ENCODE measurements around the gene VRK2. TPM values are rescaled to one million over a fixed set of nuclear protein-coding genes. Genes with fewer than 3 reads are reported as not detected.
"Not testable (repeated sequence)": the region's sequence is repeated elsewhere in the genome, so short reads cannot be mapped to it uniquely, and the experiment has no call there.

Gene VRK2
- total RNA-seq, 2 experiments from 2014 or later = 17.2 to 22.7 TPM

DNA sequence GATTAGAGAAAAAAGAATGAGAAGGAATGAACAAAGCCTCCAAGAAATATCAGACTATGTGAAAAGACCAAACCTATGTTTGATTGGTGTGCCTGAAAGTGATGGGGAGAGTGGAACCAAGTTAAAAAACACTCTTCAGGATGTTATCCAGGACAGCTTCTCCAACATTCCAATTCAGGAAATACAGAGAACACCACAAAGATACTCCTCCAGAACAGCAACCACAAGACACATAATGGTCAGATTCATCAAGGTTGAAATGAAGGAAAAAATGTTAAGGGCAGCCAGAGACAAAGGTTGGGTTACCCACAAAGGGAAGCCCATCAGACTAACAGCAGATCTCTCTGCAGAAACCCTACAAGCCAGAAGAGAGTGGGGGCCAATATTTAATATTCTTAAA, 123.2 kb downstream of the VRK2 start:
- POLR2A ChIA-PET = interaction anchor here (0.7 kb wide), 1 partner anchor 53 kb away, joined by 4 read pairs; no protein-coding TSS in a partner anchor
- H3K79me2 ChIP-seq (ENCODE audit: insufficient read depth, low read depth, low read length); H3K9me3 ChIP-seq (ENCODE audit: low read length); CTCF ChIA-PET (ENCODE audit: unreplicated experiment); H3K36me3 ChIP-seq (ENCODE audit: insufficient read depth, low read length); DNase-seq (ENCODE audit: low spot score); H3K4me3 ChIP-seq (ENCODE audit: low read depth, low read length, poor library complexity, severe bottlenecking); H2AFZ ChIP-seq (ENCODE audit: low read length); H3K4me1 ChIP-seq (ENCODE audit: insufficient read depth, low read length, poor library complexity, severe bottlenecking); H3K4me2 ChIP-seq (ENCODE audit: low read length); intact Hi-C loops (cut with micrococcal nuclease; ENCODE audit: unreplicated experiment); H3K27ac ChIP-seq (ENCODE audit: low read depth, low read length, poor library complexity, severe bottlenecking); H3K9me2 ChIP-seq (ENCODE audit: insufficient read depth, low read length); BruUV-seq (replicated peaks); H4K20me1 ChIP-seq (ENCODE audit: insufficient read depth, low read length): not testable (repeated sequence)

DNA sequence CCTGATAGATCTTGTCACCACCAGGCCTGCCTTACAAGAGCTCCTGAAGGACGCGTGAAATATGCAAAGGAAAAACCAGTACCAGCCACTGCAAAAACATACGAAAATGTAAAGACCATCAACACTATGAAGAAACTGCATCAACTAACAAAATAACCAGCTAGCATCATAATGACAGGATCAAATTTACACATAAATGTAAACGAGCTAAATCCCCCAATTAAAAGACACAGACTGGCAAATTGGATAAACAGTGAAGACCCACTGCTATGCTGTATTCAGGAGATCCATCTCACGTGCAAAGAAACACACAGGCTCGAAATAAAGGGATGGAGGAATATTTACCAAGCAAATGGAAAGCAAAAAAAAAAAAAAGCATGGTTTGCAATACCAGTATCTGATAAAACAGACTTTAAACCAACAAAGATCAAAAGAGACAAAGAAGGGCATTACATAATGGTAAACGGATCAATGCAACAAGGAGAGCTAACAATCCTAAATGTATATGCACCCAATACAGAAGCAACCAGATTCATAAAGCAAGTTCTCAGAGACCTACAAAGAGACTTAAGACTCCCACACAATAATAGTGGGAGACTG, 123.8 kb downstream of the VRK2 start:
- H3K4me2 ChIP-seq (ENCODE audit: low read length); H3K36me3 ChIP-seq (ENCODE audit: insufficient read depth, low read length); CTCF ChIA-PET (ENCODE audit: unreplicated experiment); H2AFZ ChIP-seq (ENCODE audit: low read length); H3K79me2 ChIP-seq (ENCODE audit: insufficient read depth, low read depth, low read length); H4K20me1 ChIP-seq (ENCODE audit: insufficient read depth, low read length); H3K9me2 ChIP-seq (ENCODE audit: insufficient read depth, low read length); H3K9me3 ChIP-seq (ENCODE audit: low read length); intact Hi-C loops (cut with micrococcal nuclease; ENCODE audit: unreplicated experiment); DNase-seq (ENCODE audit: low spot score); BruUV-seq (replicated peaks); H3K27ac ChIP-seq (ENCODE audit: low read depth, low read length, poor library complexity, severe bottlenecking); H3K4me3 ChIP-seq (ENCODE audit: low read depth, low read length, poor library complexity, severe bottlenecking); H3K4me1 ChIP-seq (ENCODE audit: insufficient read depth, low read length, poor library complexity, severe bottlenecking): not testable (repeated sequence)
- POLR2A ChIA-PET = interaction anchor here (0.7 kb wide), 1 partner anchor 52 kb away, joined by 4 read pairs; no protein-coding TSS in a partner anchor

DNA sequence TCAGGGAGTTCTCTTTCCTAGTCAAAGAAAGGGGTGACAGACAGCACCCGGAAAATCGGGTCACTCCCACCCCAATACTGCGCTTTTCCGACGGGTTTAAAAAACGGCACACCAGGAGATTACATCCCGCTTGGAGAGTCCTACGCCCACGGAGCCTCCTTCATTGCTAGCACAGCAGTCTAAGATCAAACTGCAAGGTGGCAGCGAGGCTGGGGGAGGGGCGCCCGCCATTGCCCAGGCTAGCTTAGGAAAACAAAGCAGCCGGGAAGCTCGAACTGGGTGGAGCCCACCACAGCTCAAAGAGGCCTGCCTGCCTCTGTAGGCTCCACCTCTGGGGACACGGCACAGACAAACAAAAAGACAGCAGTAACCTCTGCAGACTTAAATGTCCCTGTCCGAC, 125.2 kb downstream of the VRK2 start:
- DNase-seq (ENCODE audit: low spot score); H3K27ac ChIP-seq (ENCODE audit: low read depth, low read length, poor library complexity, severe bottlenecking); H3K9me2 ChIP-seq (ENCODE audit: insufficient read depth, low read length); H3K9me3 ChIP-seq (ENCODE audit: low read length); H4K20me1 ChIP-seq (ENCODE audit: insufficient read depth, low read length); CTCF ChIA-PET (ENCODE audit: unreplicated experiment); BruUV-seq (replicated peaks); H3K79me2 ChIP-seq (ENCODE audit: insufficient read depth, low read depth, low read length); H3K4me2 ChIP-seq (ENCODE audit: low read length); H3K36me3 ChIP-seq (ENCODE audit: insufficient read depth, low read length); H3K4me3 ChIP-seq (ENCODE audit: low read depth, low read length, poor library complexity, severe bottlenecking); H3K4me1 ChIP-seq (ENCODE audit: insufficient read depth, low read length, poor library complexity, severe bottlenecking); POLR2A ChIA-PET; H2AFZ ChIP-seq (ENCODE audit: low read length); intact Hi-C loops (cut with micrococcal nuclease; ENCODE audit: unreplicated experiment): not testable (repeated sequence)

DNA sequence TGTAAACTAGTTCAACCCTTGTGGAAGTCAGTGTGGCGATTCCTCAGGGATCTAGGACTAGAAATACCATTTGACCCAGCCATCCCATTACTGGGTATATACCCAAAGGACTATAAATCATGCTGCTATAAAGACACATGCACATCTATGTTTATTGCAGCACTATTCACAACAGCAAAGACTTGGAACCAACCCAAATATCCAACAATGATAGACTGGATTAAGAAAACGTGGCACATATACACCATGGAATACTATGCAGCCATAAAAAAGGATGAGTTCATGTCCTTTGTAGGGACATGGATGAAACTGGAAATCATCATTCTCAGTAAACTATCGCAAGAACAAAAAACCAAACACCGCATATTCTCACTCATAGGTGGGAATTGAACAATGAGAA, 130.6 kb downstream of the VRK2 start:
- POLR2A ChIA-PET; H3K4me3 ChIP-seq (ENCODE audit: low read depth, low read length, poor library complexity, severe bottlenecking); H3K4me1 ChIP-seq (ENCODE audit: insufficient read depth, low read length, poor library complexity, severe bottlenecking); intact Hi-C loops (cut with micrococcal nuclease; ENCODE audit: unreplicated experiment); DNase-seq (ENCODE audit: low spot score); H3K9me3 ChIP-seq (ENCODE audit: low read length); H3K36me3 ChIP-seq (ENCODE audit: insufficient read depth, low read length); H3K4me2 ChIP-seq (ENCODE audit: low read length); H3K9me2 ChIP-seq (ENCODE audit: insufficient read depth, low read length); CTCF ChIA-PET (ENCODE audit: unreplicated experiment); H3K27ac ChIP-seq (ENCODE audit: low read depth, low read length, poor library complexity, severe bottlenecking); BruUV-seq (replicated peaks); H3K79me2 ChIP-seq (ENCODE audit: insufficient read depth, low read depth, low read length); H4K20me1 ChIP-seq (ENCODE audit: insufficient read depth, low read length); H2AFZ ChIP-seq (ENCODE audit: low read length): not testable (repeated sequence)

DNA sequence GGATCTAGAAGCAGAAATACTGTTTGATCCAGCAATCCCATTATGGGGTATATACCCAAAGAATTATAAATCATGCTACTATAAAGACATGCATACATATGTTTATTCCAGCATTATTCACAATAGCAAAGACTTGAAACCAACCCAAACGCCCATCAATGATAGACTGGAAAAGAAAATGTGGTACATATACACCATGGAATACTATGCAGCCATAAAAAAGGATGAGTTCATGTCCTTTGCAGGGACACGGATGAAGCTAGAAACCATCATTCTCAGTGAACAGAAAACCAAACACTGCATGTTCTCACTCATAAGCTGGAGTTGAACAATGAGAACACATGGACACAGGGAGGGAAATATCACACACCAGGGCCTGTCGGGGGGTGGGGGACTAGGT, 133.6 kb downstream of the VRK2 start:
- intact Hi-C loops (cut with micrococcal nuclease; ENCODE audit: unreplicated experiment); H3K36me3 ChIP-seq (ENCODE audit: insufficient read depth, low read length); POLR2A ChIA-PET; H3K4me1 ChIP-seq (ENCODE audit: insufficient read depth, low read length, poor library complexity, severe bottlenecking); CTCF ChIA-PET (ENCODE audit: unreplicated experiment); H3K9me3 ChIP-seq (ENCODE audit: low read length); H3K79me2 ChIP-seq (ENCODE audit: insufficient read depth, low read depth, low read length); BruUV-seq (replicated peaks); H3K9me2 ChIP-seq (ENCODE audit: insufficient read depth, low read length); H3K4me3 ChIP-seq (ENCODE audit: low read depth, low read length, poor library complexity, severe bottlenecking); H3K4me2 ChIP-seq (ENCODE audit: low read length); H3K27ac ChIP-seq (ENCODE audit: low read depth, low read length, poor library complexity, severe bottlenecking); H2AFZ ChIP-seq (ENCODE audit: low read length); DNase-seq (ENCODE audit: low spot score); H4K20me1 ChIP-seq (ENCODE audit: insufficient read depth, low read length): not testable (repeated sequence)

Data from OCI-LY7 (cell line).